Left renal pelvis (tissue), 4 donors: ENCODE results near the gene KRT25. TPM values are rescaled to one million over a fixed set of nuclear protein-coding genes. Genes with fewer than 3 reads are reported as not detected.

Experiments
- DNase-seq, 4 donors: peaks; one replicate each; pipeline ENCODE4 v3.0.0-alpha.2; 2013; ENCODE audit warnings: low read depth in 4 of 4, low spot score in 3 of 4
- polyA plus RNA-seq, 4 donors: library from polyadenylated mRNA; unstranded; fragments of 120-200 nt; gene quantifications; one replicate each; pipeline ENCODE4 v1.2.1, GENCODE V29; 2013; ENCODE audit not compliant: insufficient read length in 4 of 4

The KRT25 gene
- polyA plus RNA-seq, 4 donors = 0.68 TPM; not detected in 3

GRCh38 chr17:40699371-40699770, 55.8 kb downstream of the KRT25 start:
- DNase-seq = no peak

Other genes with a start within 250 kb of the KRT25 start
- under 1 TPM; 0.14 to 0.53 (median 0.44) TPM for gene CCR7, start 189.9 kb downstream of the KRT25 start, polyA plus RNA-seq
- 100 to 1,000 TPM; 247 to 327 (median 263) TPM for gene SMARCE1, start 107.5 kb downstream of the KRT25 start, polyA plus RNA-seq
- gene KRT222, start 90.2 kb downstream of the KRT25 start, polyA plus RNA-seq = 1 to 10 TPM in 1 of 4 donors, under 1 TPM in 3; 0.09 to 1.7 (median 0.24) TPM
- under 1 TPM in 1 of 4 donors, not detected in 3; 0.18 TPM for gene KRT24, start 51.6 kb downstream of the KRT25 start, polyA plus RNA-seq
- gene KRT26, start 16.9 kb upstream of the KRT25 start, polyA plus RNA-seq = not detected
- under 1 TPM in 2 of 4 donors, not detected in 2; 0.24 to 0.53 TPM for gene KRT27, start 27.2 kb upstream of the KRT25 start, polyA plus RNA-seq
- under 1 TPM in 1 of 4 donors, not detected in 3; 0.19 TPM for gene KRT28, start 44.6 kb upstream of the KRT25 start, polyA plus RNA-seq
- 10 to 100 TPM; 49.3 to 60.0 (median 58.1) TPM for gene KRT10, start 67.3 kb upstream of the KRT25 start, polyA plus RNA-seq
- gene KRT12, start 111.9 kb upstream of the KRT25 start, polyA plus RNA-seq = under 1 TPM in 2 of 4 donors, not detected in 2; 0.10 to 0.27 TPM
- 1 to 10 TPM in 1 of 4 donors, under 1 TPM in 2, not detected in 1; 0.09 to 2.0 (median 0.58) TPM for gene KRT20, start 129.9 kb upstream of the KRT25 start, polyA plus RNA-seq
- gene KRT23, start 182.3 kb upstream of the KRT25 start, polyA plus RNA-seq = 1 to 10 TPM in 2 of 4 donors, under 1 TPM in 2; 0.52 to 2.1 (median 1.0) TPM
- not detected for gene KRT39, start 211.6 kb upstream of the KRT25 start, polyA plus RNA-seq
- gene KRT40, start 229.0 kb upstream of the KRT25 start, polyA plus RNA-seq = under 1 TPM in 1 of 4 donors, not detected in 3; 0.07 TPM
- not detected for gene KRTAP3-3, start 238.8 kb upstream of the KRT25 start, polyA plus RNA-seq
- not detected for gene KRTAP3-2, start 244.6 kb upstream of the KRT25 start, polyA plus RNA-seq